Peyer's patch (tissue), 4 donors: ENCODE measurements around the gene SYTL2. TPM values are rescaled to one million over a fixed set of nuclear protein-coding genes. Genes with fewer than 3 reads are reported as not detected.

Source experiments
- DNase-seq, 3 donors: peaks; one replicate each; pipeline ENCODE4 v3.0.0-alpha.2; 2017 to 2019
- H3K27ac ChIP-seq, 4 donors: fragments of 200-600 bp; sonication (generic); one replicate each; pipeline ENCODE4 v1.5.1; 2016 to 2019
- H3K27me3 ChIP-seq, 2 donors: fragments of 200-600 bp; sonication (generic); one replicate each; pipeline ENCODE4 v1.5.1; 2019
- H3K36me3 ChIP-seq, 3 donors: fragments of 200-600 bp; sonication (generic); one replicate each; pipeline ENCODE4 v1.5.1; 2016 to 2019
- H3K4me1 ChIP-seq, 4 donors: fragments of 200-600 bp; sonication (generic); one replicate each; pipeline ENCODE4 v1.5.1; 2016 to 2019
- H3K4me3 ChIP-seq, 4 donors: fragments of 200-600 bp; sonication (generic); 1 replicate in 3 of 4; 2 replicates in 1 of 4; pipeline ENCODE4 v1.5.1; 2016 to 2019; ENCODE audit warnings: mild to moderate bottlenecking in 1 of 4
- H3K9me3 ChIP-seq, 4 donors: fragments of 200-600 bp; sonication (generic); one replicate each; pipeline ENCODE4 v1.5.1; 2016 to 2019; ENCODE audit warnings: mild to moderate bottlenecking in 1 of 4
- POLR2A ChIP-seq, 2 donors: fragments of 450-650 bp; IDR thresholded peaks; one replicate each; pipeline ENCODE4 v1.5.1; 2017; ENCODE audit warnings: antibody characterized with exemption in 2 of 2, mild to moderate bottlenecking in 2 of 2, moderate library complexity in 2 of 2
- total RNA-seq, 4 donors: library from RNA; depleted of rRNA; stranded (reverse); fragments of >200 nt; gene quantifications; one replicate each; pipeline ENCODE4 v1.1.0, GENCODE V29; 2016
- TF ChIP-seq, protein P1 (sequence below), 6 experiments: fragments of 450-650 bp in 4 of 6; fragments of 200-600 bp in 2 of 6; sonication (generic) in 1 of 6; IDR thresholded peaks; one replicate each; pipeline ENCODE4 v1.5.1; 2017 to 2019; ENCODE audit warnings: antibody characterized with exemption in 6 of 6, mild to moderate bottlenecking in 3 of 6, moderate library complexity in 1 of 6

Gene SYTL2
- total RNA-seq, 4 donors from 2014 or later, result 96.6 to 211 (median 125) TPM

GRCh38 chr11:85710917-85711316 is 100.0 kb downstream of the SYTL2 start:
- no peaks in the 10 kb centered on the region for H3K27me3 ChIP-seq
- H3K4me1 ChIP-seq, result no peaks in the 10 kb centered on the region
- H3K36me3 ChIP-seq, result no peaks in the 10 kb centered on the region
- no peaks in the 10 kb centered on the region for H3K9me3 ChIP-seq
- no peak overlapping the region for H3K4me3 ChIP-seq
- TF ChIP-seq POLR2A (IDR thresholded peaks at IDR 0.05), result no peak
- TF ChIP-seq, protein P1, sequence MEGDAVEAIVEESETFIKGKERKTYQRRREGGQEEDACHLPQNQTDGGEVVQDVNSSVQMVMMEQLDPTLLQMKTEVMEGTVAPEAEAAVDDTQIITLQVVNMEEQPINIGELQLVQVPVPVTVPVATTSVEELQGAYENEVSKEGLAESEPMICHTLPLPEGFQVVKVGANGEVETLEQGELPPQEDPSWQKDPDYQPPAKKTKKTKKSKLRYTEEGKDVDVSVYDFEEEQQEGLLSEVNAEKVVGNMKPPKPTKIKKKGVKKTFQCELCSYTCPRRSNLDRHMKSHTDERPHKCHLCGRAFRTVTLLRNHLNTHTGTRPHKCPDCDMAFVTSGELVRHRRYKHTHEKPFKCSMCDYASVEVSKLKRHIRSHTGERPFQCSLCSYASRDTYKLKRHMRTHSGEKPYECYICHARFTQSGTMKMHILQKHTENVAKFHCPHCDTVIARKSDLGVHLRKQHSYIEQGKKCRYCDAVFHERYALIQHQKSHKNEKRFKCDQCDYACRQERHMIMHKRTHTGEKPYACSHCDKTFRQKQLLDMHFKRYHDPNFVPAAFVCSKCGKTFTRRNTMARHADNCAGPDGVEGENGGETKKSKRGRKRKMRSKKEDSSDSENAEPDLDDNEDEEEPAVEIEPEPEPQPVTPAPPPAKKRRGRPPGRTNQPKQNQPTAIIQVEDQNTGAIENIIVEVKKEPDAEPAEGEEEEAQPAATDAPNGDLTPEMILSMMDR (IDR thresholded peaks at IDR 0.05), result no peak
- H3K27ac ChIP-seq, result no peak overlapping the region
- no peak for DNase-seq

DNA sequence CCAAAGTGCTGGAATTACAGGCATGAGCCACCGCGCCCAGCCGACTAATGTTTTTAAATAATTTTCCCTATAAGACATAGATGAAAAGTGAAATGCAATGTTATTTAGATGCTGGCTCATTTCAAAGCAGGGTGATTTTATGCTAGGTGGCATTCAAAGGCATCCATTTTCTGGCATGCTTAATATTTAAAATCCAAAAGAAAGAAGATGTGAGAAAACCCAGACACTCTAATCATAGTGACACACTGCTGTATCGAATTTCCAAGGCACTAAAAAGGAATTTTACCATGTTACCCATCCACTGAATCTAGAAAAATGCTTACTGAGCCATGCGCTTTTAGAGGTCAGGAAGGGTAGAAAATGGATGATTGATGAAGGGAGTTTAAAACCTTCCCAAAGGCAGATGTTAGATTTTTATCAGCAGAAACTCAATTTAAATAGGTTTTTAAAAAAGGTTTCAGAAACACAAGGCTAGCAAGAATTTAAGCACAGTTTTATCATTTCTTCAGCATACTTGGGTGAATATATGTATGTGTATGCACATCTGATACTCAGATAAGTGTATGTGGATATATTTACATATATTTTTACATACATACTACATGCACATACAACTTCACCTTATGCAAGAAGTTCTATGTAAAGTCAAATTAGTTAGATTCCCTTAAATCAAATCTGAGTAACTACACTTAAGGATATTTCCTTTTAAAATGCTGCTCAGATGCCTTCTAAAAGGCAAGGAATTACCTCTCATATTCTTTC is 100.8 kb downstream of the SYTL2 start:
- DNase-seq, result no peak
- no peaks in the 10 kb centered on the region for H3K4me1 ChIP-seq
- H3K4me3 ChIP-seq, result no peak overlapping the region
- no peaks in the 10 kb centered on the region for H3K36me3 ChIP-seq
- H3K27me3 ChIP-seq, result no peaks in the 10 kb centered on the region
- no peaks in the 10 kb centered on the region for H3K9me3 ChIP-seq
- no peak overlapping the region for H3K27ac ChIP-seq
- TF ChIP-seq, protein P1 (IDR thresholded peaks at IDR 0.05), result no peak
- TF ChIP-seq POLR2A (IDR thresholded peaks at IDR 0.05), result no peak

- DNase-seq, result no peak
- no peaks in the 10 kb centered on the region for H3K36me3 ChIP-seq
- no peak overlapping the region for H3K4me3 ChIP-seq
- TF ChIP-seq, protein P1 (IDR thresholded peaks at IDR 0.05), result no peak
- TF ChIP-seq POLR2A (IDR thresholded peaks at IDR 0.05), result no peak
- no peaks in the 10 kb centered on the region for H3K27me3 ChIP-seq
- H3K9me3 ChIP-seq, result no peaks in the 10 kb centered on the region
- no peak overlapping the region for H3K27ac ChIP-seq
- no peaks in the 10 kb centered on the region for H3K4me1 ChIP-seq
Measured at GRCh38 chr11:85705800-85706199, 105.1 kb downstream of the SYTL2 start.

DNA sequence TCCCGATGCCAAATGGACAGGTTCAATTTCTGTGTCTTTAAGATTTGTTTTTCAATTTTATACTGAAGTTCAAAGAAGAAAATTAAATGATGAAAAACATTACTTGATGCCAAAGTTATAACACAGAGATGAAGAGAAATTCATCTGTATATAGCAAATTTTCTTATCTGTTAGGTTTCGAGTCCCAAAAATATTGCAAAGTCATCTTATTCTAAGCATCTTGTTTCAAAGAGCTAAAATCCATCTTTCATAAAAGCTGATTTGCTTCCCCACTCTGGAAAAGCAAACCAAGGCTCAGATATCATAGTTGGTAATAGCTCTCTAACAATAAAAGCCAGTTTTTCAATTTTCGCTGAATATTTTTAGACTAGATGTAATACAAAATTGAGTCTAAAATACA is 106.0 kb downstream of the SYTL2 start:
- Histone ChIP-seq H3K36me3 (no peaks in the 10 kb centered on the region), H3K27ac (no peak overlapping the region), H3K4me1 (peaks cover 0 to 4% (median 0%) of the 10 kb centered on the region in 4 donors), H3K4me3 (no peak overlapping the region), H3K27me3 (no peaks in the 10 kb centered on the region), H3K9me3 (no peaks in the 10 kb centered on the region)
- DNase-seq, result no peak
- TF ChIP-seq POLR2A (IDR thresholded peaks at IDR 0.05), result no peak

DNA sequence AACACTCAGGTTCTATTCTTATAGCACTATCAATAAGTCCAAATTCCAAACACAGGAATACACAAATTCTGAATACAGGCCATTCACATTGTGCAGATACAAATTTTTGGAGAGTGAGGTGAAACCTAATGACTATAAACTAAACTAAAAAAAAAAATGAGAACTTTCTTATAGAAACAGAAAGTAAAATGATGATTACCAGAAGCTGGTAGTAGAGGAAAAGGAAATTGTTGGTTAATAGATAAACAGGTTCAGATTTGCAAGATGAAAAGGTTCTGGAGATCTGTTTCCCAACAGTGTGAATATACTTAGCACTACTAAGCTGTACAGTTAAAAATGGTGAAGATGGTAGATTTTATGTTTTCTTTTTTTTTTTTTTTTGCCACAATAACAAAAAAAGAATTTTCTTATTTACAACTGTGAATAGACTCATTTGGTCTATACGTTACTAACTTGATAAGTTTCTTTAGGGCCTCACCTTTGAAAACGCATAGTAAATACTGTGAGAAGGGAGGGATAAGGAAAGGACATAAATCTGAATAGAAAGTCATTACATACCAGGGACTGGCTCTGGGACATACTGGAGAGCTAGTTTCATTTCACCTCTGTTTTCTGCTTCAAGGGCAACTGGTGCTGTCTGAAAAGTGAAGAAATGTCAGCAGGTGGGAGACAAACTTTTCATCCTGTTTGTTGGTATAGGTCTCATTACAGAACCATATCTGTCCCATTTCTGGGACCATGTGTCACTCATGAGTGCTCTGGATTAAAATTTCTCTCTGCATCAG is 110.8 kb downstream of the SYTL2 start:
- Histone ChIP-seq H3K4me1 (peaks cover 0 to 4% (median 0%) of the 10 kb centered on the region in 4 donors), H3K9me3 (no peaks in the 10 kb centered on the region), H3K27ac (peak overlapping the region in 1 of 4 donors; percentile 36), H3K36me3 (peaks cover 0 to 28% (median 0%) of the 10 kb centered on the region in 3 donors), H3K27me3 (no peaks in the 10 kb centered on the region), H3K4me3 (no peak overlapping the region)
- DNase-seq, result no peak
- TF ChIP-seq, protein P1 (IDR thresholded peaks at IDR 0.05), result no peak
- TF ChIP-seq POLR2A (IDR thresholded peaks at IDR 0.05), result no peak

DNA sequence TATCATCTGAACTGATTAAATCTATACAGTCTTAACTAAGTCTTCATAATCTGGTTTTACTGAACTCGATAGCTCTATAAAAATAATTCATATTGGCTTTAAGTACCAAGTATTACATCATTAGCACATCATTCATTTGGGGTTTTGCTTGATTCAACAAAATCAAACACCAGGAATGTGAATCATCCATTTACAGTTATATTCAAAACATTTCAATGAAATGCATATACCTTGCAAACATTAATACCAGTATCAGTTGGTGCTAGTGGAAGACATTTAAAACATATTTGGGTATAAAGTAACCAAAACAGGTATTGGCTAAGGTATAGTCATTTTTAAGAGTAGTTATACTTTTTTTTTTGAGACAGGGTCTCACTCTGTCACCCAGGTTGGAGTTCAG is 112.7 kb downstream of the SYTL2 start:
- DNase-seq, result no peak
- peaks cover 0 to 4% (median 0%) of the 10 kb centered on the region in 4 donors for H3K4me1 ChIP-seq
- no peaks in the 10 kb centered on the region for H3K27me3 ChIP-seq
- no peak overlapping the region for H3K27ac ChIP-seq
- TF ChIP-seq, protein P1 (IDR thresholded peaks at IDR 0.05), result no peak
- no peak for TF ChIP-seq POLR2A (IDR thresholded peaks at IDR 0.05)
- peaks cover 0 to 28% (median 0%) of the 10 kb centered on the region in 3 donors for H3K36me3 ChIP-seq
- no peaks in the 10 kb centered on the region for H3K9me3 ChIP-seq
- no peak overlapping the region for H3K4me3 ChIP-seq
